ENCODE data around the gene BPIFB1. TPM values are rescaled to one million over a fixed set of nuclear protein-coding genes. Genes with fewer than 3 reads are reported as not detected.

The BPIFB1 gene
- total and polyA plus RNA-seq, 2 of the 13 experiments (the other 11 are each of a cell fraction or from before 2014, with no cell fraction given): 0.82 to 4.4 TPM

DNA sequence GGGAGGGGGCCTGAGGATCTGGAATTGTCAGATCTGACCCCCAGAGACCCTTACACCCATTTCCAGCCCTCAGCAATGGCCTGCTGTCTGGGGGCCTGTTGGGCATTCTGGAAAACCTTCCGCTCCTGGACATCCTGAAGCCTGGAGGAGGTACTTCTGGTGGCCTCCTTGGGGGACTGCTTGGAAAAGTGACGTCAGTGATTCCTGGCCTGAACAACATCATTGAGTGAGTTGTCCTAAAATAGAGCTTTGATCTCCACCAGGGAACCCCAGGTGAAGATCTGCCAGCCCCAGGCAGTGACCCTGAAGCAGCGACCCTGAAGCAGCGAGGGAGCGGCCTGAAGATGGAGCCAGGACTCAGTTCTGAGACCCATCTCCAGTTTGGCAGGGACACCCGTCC, 45.0 kb upstream of the BPIFB1 start:
- Histone ChIP-seq H3K4me1 (ENCODE audit: insufficient read depth, low read length) (no peaks in the 10 kb centered on the region), H3K4me2 (ENCODE audit: low read depth, low read length) (no peak overlapping the region), H3K4me3 (replicated peaks in 1 of 3; ENCODE audit: insufficient read depth in 1 of 3, low read depth in 2 of 3, low read length in 3 of 3) (no peak overlapping the region), H3K9ac (ENCODE audit: insufficient read depth, low read depth, low read length) (no peak overlapping the region), H3K27ac (ENCODE audit: extremely low read length, insufficient read depth, low read length) (no peak overlapping the region), H2AFZ (ENCODE audit: low read length) (no peak overlapping the region), H3K36me3 (replicated peaks in 1 of 2; ENCODE audit: control insufficient read depth in 1 of 2, insufficient read depth in 2 of 2, low read length in 2 of 2) (no peaks in the 10 kb centered on the region), H3K27me3 (ENCODE audit: control insufficient read depth in 1 of 2, insufficient read depth in 2 of 2, low read length in 2 of 2) (peaks cover 0 to 13% of the 10 kb centered on the region in 2 experiments; a peak in 3 of 5 replicates), H3K9me3 (ENCODE audit: low read length) (no peaks in the 10 kb centered on the region), H4K20me1 (ENCODE audit: insufficient read depth, low read length) (no peaks in the 10 kb centered on the region), H3K79me2 (ENCODE audit: insufficient read depth, low read length) (no peaks in the 10 kb centered on the region)
- intact Hi-C loops (cut with micrococcal nuclease; ENCODE audit: unreplicated experiment) (no loop called here), in situ Hi-C loops (cut with HindIII; ENCODE audit: extremely low pct_ligation_motif_present, low pct_unique_long_range_greater_than_20kb) (no loop called here)
- 34% methylated on average over 6 of the region's 6 CpGs for WGBS (ENCODE audit: low lambda C conversion rate)
- ATAC-seq: no peak
- CTCF ChIA-PET (ENCODE audit: low intra/inter-chr PET ratio, low total read pairs): no interaction called here
- TF ChIP-seq ZNF205 (CRISPR knock-in tag; IDR thresholded peaks at IDR 0.05) (no peak), CREB1 (IDR thresholded peaks at IDR 0.05) (peak; percentile 90), CREB1 (CRISPR knock-in tag; IDR thresholded peaks at IDR 0.05) (no peak), ATF7 (IDR thresholded peaks at IDR 0.05) (peak; percentile 91), ATF7 (CRISPR knock-in tag; IDR thresholded peaks at IDR 0.05) (no peak)
- POLR2A ChIA-PET: no interaction called here
- no peak for FAIRE-seq
- no peak for DNase-seq (ENCODE audit: low spot score)
- no TSS peak for BruUV-seq (replicated peaks)

DNA sequence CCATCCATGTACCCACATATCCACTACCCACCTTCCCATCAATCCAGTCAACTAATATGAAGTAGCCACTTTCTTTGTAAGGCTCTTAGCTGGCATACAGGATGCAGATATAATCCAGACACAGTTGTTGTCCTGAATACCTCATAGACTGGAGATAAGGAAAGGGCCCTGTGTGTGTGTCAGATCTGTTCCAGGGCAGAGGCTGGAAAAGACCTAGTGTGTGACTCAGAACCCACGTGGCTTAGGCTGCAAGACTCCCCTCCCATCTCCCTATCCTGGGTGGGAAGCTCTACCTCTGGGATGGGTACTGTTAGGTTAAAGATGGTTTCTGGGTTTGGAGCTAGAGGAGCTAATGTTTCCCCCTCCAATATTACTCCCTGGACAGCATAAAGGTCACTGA, 43.6 kb upstream of the BPIFB1 start:
- in situ Hi-C loops (cut with HindIII; ENCODE audit: extremely low pct_ligation_motif_present, low pct_unique_long_range_greater_than_20kb): no loop called here
- CTCF ChIA-PET (ENCODE audit: low intra/inter-chr PET ratio, low total read pairs): no interaction called here
- TF ChIP-seq HOXA7 (CRISPR knock-in tag; IDR thresholded peaks at IDR 0.05): no peak
- no peak for TF ChIP-seq ZNF589 (CRISPR knock-in tag; conservative IDR thresholded peaks at IDR 0.05)
- no peak for TF ChIP-seq ZNF629 (CRISPR knock-in tag; conservative IDR thresholded peaks at IDR 0.05)
- TF ChIP-seq SIX4 (CRISPR knock-in tag; IDR thresholded peaks at IDR 0.05): no peak
- TF ChIP-seq, protein P1, sequence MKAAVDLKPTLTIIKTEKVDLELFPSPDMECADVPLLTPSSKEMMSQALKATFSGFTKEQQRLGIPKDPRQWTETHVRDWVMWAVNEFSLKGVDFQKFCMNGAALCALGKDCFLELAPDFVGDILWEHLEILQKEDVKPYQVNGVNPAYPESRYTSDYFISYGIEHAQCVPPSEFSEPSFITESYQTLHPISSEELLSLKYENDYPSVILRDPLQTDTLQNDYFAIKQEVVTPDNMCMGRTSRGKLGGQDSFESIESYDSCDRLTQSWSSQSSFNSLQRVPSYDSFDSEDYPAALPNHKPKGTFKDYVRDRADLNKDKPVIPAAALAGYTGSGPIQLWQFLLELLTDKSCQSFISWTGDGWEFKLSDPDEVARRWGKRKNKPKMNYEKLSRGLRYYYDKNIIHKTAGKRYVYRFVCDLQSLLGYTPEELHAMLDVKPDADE (CRISPR knock-in tag; IDR thresholded peaks at IDR 0.05): no peak
- TF ChIP-seq, protein P2, sequence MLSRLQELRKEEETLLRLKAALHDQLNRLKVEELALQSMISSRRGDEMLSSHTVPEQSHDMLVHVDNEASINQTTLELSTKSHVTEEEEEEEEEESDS (CRISPR knock-in tag; IDR thresholded peaks at IDR 0.05; ENCODE audit: borderline replicate concordance): no peak
- no peak for TF ChIP-seq ZNF780A (CRISPR knock-in tag; IDR thresholded peaks at IDR 0.05)
- TF ChIP-seq, protein P3, sequence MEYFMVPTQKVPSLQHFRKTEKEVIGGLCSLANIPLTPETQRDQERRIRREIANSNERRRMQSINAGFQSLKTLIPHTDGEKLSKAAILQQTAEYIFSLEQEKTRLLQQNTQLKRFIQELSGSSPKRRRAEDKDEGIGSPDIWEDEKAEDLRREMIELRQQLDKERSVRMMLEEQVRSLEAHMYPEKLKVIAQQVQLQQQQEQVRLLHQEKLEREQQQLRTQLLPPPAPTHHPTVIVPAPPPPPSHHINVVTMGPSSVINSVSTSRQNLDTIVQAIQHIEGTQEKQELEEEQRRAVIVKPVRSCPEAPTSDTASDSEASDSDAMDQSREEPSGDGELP (IDR thresholded peaks at IDR 0.05; ENCODE audit: borderline replicate concordance, low read depth): no peak
- TF ChIP-seq ATAD3A (CRISPR knock-in tag; IDR thresholded peaks at IDR 0.05): no peak
- TF ChIP-seq, protein P4, sequence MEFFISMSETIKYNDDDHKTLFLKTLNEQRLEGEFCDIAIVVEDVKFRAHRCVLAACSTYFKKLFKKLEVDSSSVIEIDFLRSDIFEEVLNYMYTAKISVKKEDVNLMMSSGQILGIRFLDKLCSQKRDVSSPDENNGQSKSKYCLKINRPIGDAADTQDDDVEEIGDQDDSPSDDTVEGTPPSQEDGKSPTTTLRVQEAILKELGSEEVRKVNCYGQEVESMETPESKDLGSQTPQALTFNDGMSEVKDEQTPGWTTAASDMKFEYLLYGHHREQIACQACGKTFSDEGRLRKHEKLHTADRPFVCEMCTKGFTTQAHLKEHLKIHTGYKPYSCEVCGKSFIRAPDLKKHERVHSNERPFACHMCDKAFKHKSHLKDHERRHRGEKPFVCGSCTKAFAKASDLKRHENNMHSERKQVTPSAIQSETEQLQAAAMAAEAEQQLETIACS (CRISPR knock-in tag; IDR thresholded peaks at IDR 0.05): no peak
- no peak for TF ChIP-seq NFKBIZ (CRISPR knock-in tag; IDR thresholded peaks at IDR 0.05)
- TF ChIP-seq RBM39 (IDR thresholded peaks at IDR 0.05; ENCODE audit: low read depth, low read length, poor library complexity, severe bottlenecking): no peak
- no peak for TF ChIP-seq CHD4 (IDR thresholded peaks at IDR 0.05; ENCODE audit: borderline replicate concordance, low read length)
- no peak for TF ChIP-seq KMT2B (CRISPR knock-in tag; IDR thresholded peaks at IDR 0.05)

More for the DNA sequence above, 43.6 kb upstream of the BPIFB1 start:
- H2AFZ ChIP-seq (ENCODE audit: low read length): no peak overlapping the region
- FAIRE-seq: no peak
- no peaks in the 10 kb centered on the region for H4K20me1 ChIP-seq (ENCODE audit: insufficient read depth, low read length)
- intact Hi-C loops (cut with micrococcal nuclease; ENCODE audit: unreplicated experiment): no loop called here
- H3K27ac ChIP-seq (ENCODE audit: extremely low read length, insufficient read depth, low read length): no peak overlapping the region
- DNase-seq (ENCODE audit: low spot score): no peak
- no peak overlapping the region for H3K4me3 ChIP-seq (replicated peaks in 1 of 3; ENCODE audit: insufficient read depth in 1 of 3, low read depth in 2 of 3, low read length in 3 of 3)
- BruUV-seq (replicated peaks): no TSS peak
- no peak overlapping the region for H3K9ac ChIP-seq (ENCODE audit: insufficient read depth, low read depth, low read length)
- no peak overlapping the region for H3K4me2 ChIP-seq (ENCODE audit: low read depth, low read length)
- no peaks in the 10 kb centered on the region for H3K4me1 ChIP-seq (ENCODE audit: insufficient read depth, low read length)
- 7% methylated on average over 1 of the region's 1 CpG for WGBS (ENCODE audit: low lambda C conversion rate)
- no peaks in the 10 kb centered on the region for H3K79me2 ChIP-seq (ENCODE audit: insufficient read depth, low read length)
- POLR2A ChIA-PET: no interaction called here
- H3K27me3 ChIP-seq (ENCODE audit: control insufficient read depth in 1 of 2, insufficient read depth in 2 of 2, low read length in 2 of 2): peaks cover 0 to 13% of the 10 kb centered on the region in 2 experiments; a peak in 3 of 5 replicates
- no peaks in the 10 kb centered on the region for H3K36me3 ChIP-seq (replicated peaks in 1 of 2; ENCODE audit: control insufficient read depth in 1 of 2, insufficient read depth in 2 of 2, low read length in 2 of 2)
- no peak for ATAC-seq
- no peaks in the 10 kb centered on the region for H3K9me3 ChIP-seq (ENCODE audit: low read length)

Measured in HepG2 (cell line).